ENCODE data around the gene PRKAG2. TPM values are rescaled to one million over a fixed set of nuclear protein-coding genes. Genes with fewer than 3 reads are reported as not detected.

The PRKAG2 gene
- total RNA-seq, 1 experiment from 2014 or later = 23.9 TPM

DNA sequence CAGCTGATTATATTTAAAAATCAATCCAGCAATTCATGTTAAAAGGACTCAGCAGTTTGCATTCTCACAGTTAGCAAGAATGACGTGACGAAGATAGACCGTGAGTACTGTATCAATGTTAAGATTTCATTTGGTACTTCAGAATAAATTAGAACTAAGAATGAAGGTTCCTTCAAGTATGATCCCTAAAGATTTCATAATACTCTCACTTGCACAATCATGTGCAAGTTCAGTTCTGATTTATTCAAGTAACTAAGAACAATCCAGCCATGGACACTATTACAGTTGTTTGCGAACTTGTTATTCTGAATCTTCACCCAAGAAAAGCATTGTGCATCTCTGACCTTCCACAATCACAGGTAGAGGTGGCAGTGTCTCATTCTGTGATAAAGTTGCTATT, 365.0 kb downstream of the PRKAG2 start:
- no peak for TF ChIP-seq EZH2 (IDR thresholded peaks at IDR 0.05; ENCODE audit: low read length, unreplicated experiment)
- no peak for TF ChIP-seq EZH2phosphoT487 (IDR thresholded peaks at IDR 0.05; ENCODE audit: borderline replicate concordance, low read length)
- TF ChIP-seq, protein P1, sequence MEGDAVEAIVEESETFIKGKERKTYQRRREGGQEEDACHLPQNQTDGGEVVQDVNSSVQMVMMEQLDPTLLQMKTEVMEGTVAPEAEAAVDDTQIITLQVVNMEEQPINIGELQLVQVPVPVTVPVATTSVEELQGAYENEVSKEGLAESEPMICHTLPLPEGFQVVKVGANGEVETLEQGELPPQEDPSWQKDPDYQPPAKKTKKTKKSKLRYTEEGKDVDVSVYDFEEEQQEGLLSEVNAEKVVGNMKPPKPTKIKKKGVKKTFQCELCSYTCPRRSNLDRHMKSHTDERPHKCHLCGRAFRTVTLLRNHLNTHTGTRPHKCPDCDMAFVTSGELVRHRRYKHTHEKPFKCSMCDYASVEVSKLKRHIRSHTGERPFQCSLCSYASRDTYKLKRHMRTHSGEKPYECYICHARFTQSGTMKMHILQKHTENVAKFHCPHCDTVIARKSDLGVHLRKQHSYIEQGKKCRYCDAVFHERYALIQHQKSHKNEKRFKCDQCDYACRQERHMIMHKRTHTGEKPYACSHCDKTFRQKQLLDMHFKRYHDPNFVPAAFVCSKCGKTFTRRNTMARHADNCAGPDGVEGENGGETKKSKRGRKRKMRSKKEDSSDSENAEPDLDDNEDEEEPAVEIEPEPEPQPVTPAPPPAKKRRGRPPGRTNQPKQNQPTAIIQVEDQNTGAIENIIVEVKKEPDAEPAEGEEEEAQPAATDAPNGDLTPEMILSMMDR (conservative IDR thresholded peaks at IDR 0.05; ENCODE audit: low read depth, low read length) = no peak
- no TSS peak for BruUV-seq (replicated peaks)
- Histone ChIP-seq H3K9me3 (ENCODE audit: low read length) (no peaks in the 10 kb centered on the region), H3K27ac (ENCODE audit: low read length) (no peak overlapping the region), H4K20me1 (ENCODE audit: low read length) (peaks cover 97% of the 10 kb centered on the region), H3K4me2 (ENCODE audit: low read length) (no peak overlapping the region), H3K4me1 (ENCODE audit: insufficient read depth, low read length) (peaks cover 22% of the 10 kb centered on the region), H3K36me3 (ENCODE audit: low read depth, low read length) (no peaks in the 10 kb centered on the region), H3K9ac (ENCODE audit: low read length) (no peak overlapping the region), H2AFZ (ENCODE audit: low read length) (no peak overlapping the region), H3F3A (ENCODE audit: low read length, unreplicated experiment) (no peaks in the 10 kb centered on the region), H3K4me3 (ENCODE audit: low read length) (no peak overlapping the region), H3K27me3 (ENCODE audit: low read length) (no peaks in the 10 kb centered on the region), H3K9me2 (replicated peaks; ENCODE audit: low read length) (no peaks in the 10 kb centered on the region), H3K79me2 (ENCODE audit: low read length) (peaks cover 100% of the 10 kb centered on the region)
- CTCF ChIA-PET = no interaction called here
- intact Hi-C loops (cut with micrococcal nuclease) = no loop called here
- POLR2A ChIA-PET (ENCODE audit: unreplicated experiment) = no interaction called here
- DNase-seq = no peak
- no peak for ATAC-seq

DNA sequence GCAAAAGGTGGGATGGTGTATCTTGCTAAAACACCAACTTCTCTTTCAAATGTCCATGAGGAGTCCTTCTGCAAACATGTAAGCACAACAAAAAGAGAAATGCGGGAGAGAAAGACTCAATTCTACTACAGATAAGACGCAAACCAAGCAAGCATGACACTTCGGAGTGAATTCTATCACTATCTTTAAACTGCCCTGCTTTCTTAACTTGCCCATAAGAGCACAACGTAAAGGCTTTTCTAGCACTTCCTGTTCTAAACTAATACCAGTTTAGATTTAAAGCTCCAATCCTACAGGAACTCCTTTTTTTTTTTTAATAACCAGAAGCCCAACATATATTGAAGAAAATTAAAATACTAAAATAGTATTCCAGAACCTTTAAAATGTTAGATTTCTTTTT, 365.6 kb downstream of the PRKAG2 start:
- Histone ChIP-seq H3K9me2 (replicated peaks; ENCODE audit: low read length) (no peaks in the 10 kb centered on the region), H3K4me1 (ENCODE audit: insufficient read depth, low read length) (peaks cover 21% of the 10 kb centered on the region), H2AFZ (ENCODE audit: low read length) (no peak overlapping the region), H3K9me3 (ENCODE audit: low read length) (no peaks in the 10 kb centered on the region), H3F3A (ENCODE audit: low read length, unreplicated experiment) (no peaks in the 10 kb centered on the region), H3K27ac (ENCODE audit: low read length) (no peak overlapping the region), H4K20me1 (ENCODE audit: low read length) (peaks cover 98% of the 10 kb centered on the region), H3K4me2 (ENCODE audit: low read length) (no peak overlapping the region), H3K79me2 (ENCODE audit: low read length) (peaks cover 100% of the 10 kb centered on the region), H3K4me3 (ENCODE audit: low read length) (no peak overlapping the region), H3K9ac (ENCODE audit: low read length) (no peak overlapping the region), H3K36me3 (ENCODE audit: low read depth, low read length) (no peaks in the 10 kb centered on the region), H3K27me3 (ENCODE audit: low read length) (no peaks in the 10 kb centered on the region)
- no peak for DNase-seq
- BruUV-seq (replicated peaks) = no TSS peak
- intact Hi-C loops (cut with micrococcal nuclease) = no loop called here
- POLR2A ChIA-PET (ENCODE audit: unreplicated experiment) = no interaction called here
- TF ChIP-seq, protein P1 (conservative IDR thresholded peaks at IDR 0.05; ENCODE audit: low read depth, low read length) = no peak
- TF ChIP-seq EZH2 (IDR thresholded peaks at IDR 0.05; ENCODE audit: low read length, unreplicated experiment) (no peak), EZH2phosphoT487 (IDR thresholded peaks at IDR 0.05; ENCODE audit: borderline replicate concordance, low read length) (no peak)
- CTCF ChIA-PET = no interaction called here
- no peak for ATAC-seq

DNA sequence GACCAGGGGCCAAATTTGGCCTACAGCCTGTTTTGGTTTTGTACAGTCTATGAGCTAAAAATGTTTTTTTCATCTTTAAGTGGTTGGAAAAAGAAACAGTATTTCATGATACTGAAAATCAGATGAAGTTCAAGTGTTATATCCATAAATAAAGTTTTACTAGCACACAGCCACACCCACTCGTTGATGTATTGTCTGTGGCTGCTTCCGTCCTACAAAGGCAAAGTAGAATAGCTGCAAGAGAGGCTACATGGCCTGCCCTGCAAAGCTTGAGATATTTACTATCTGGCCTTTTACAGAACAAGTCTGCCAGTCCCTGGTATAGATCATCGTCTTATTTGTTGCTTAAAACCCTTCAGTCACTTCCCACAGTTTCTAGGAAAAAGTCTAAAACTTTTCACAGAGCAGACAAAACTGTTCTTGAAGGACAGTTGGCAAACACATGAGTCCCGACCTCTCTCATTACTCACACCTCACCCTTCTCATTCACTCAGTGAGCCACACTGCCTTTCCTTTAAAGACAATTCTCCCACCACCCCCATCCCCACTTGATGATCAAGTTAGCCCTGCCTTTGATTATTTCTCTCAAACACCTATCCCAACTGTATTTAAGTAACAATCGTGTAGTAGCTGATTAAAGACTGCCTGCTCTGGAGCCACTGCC, 367.1 kb downstream of the PRKAG2 start:
- POLR2A ChIA-PET (ENCODE audit: unreplicated experiment) = no interaction called here
- H3K9me3 ChIP-seq (ENCODE audit: low read length) = no peaks in the 10 kb centered on the region
- no peaks in the 10 kb centered on the region for H3F3A ChIP-seq (ENCODE audit: low read length, unreplicated experiment)
- peaks cover 34% of the 10 kb centered on the region for H3K4me1 ChIP-seq (ENCODE audit: insufficient read depth, low read length)
- no peak overlapping the region for H3K9ac ChIP-seq (ENCODE audit: low read length)
- intact Hi-C loops (cut with micrococcal nuclease) = no loop called here
- no peak overlapping the region for H2AFZ ChIP-seq (ENCODE audit: low read length)
- CTCF ChIA-PET = no interaction called here
- peaks cover 100% of the 10 kb centered on the region for H3K79me2 ChIP-seq (ENCODE audit: low read length)
- no peak for TF ChIP-seq EZH2phosphoT487 (IDR thresholded peaks at IDR 0.05; ENCODE audit: borderline replicate concordance, low read length)
- TF ChIP-seq, protein P1 (conservative IDR thresholded peaks at IDR 0.05; ENCODE audit: low read depth, low read length) = no peak
- TF ChIP-seq EZH2 (IDR thresholded peaks at IDR 0.05; ENCODE audit: low read length, unreplicated experiment) = no peak
- H3K36me3 ChIP-seq (ENCODE audit: low read depth, low read length) = no peaks in the 10 kb centered on the region
- H3K4me3 ChIP-seq (ENCODE audit: low read length) = no peak overlapping the region
- DNase-seq = no peak
- no peaks in the 10 kb centered on the region for H3K9me2 ChIP-seq (replicated peaks; ENCODE audit: low read length)
- no TSS peak for BruUV-seq (replicated peaks)
- H3K4me2 ChIP-seq (ENCODE audit: low read length) = no peak overlapping the region
- ATAC-seq = no peak; the same call in 1 of the 2 replicates
- H4K20me1 ChIP-seq (ENCODE audit: low read length) = peaks cover 98% of the 10 kb centered on the region
- H3K27ac ChIP-seq (ENCODE audit: low read length) = no peak overlapping the region
- H3K27me3 ChIP-seq (ENCODE audit: low read length) = no peaks in the 10 kb centered on the region

All from PC-3 (cell line).